ENCODE measurements around the gene ZFP92.

DNA sequence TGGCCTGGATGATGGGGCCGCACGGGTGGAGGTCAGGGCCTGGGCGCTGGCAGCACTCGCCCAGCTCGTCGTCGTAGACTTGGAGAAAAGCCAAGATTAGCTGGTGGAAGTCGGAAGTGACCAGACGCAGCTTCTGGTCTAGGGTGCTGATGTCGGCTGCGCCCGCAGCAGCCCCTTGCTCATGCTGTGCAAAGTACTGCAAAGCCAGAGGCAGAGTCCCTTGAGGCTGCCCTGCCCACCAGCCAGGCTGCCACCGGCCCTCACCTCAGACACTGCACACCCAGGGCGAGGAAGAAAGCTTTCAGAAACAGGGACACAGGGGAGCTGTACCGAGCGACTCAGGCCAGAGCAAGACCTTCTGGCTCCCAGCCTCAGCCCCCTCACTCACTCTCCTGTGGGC lies 44.3 kb downstream of the ZFP92 start:
- no peak for TF ChIP-seq CTCF (IDR thresholded peaks at IDR 0.05)
- no peak for TF ChIP-seq POLR2A (IDR thresholded peaks at IDR 0.05)
